NB4 (cell line): ENCODE measurements around the gene PIGL.

Experiments
- CTCF ChIP-seq: IDR thresholded peaks from one replicate; pipeline ENCODE4 v1.5.1; 2012; ENCODE audit warnings: low read depth, low read length
- MAX ChIP-seq: IDR thresholded peaks from 2 replicates; pipeline ENCODE4 v1.6.1; 2011; ENCODE audit warnings: low read depth, low read length
- MYC ChIP-seq: IDR thresholded peaks from 2 replicates; pipeline ENCODE4 v1.6.1; 2011; ENCODE audit warnings: low read depth, low read length
- POLR2A ChIP-seq: IDR thresholded peaks from 2 replicates; pipeline ENCODE4 v1.6.1; 2011; ENCODE audit warnings: mild to moderate bottlenecking; ENCODE audit not compliant: insufficient read length; ENCODE audit errors: extremely low read depth

GRCh38 chr17:16346721-16347271, 129.8 kb downstream of the PIGL start:
- TF ChIP-seq POLR2A (no peak), MYC (no peak), CTCF (no peak), MAX (no peak)
